Neural progenitor cell (in vitro differentiated cells): ENCODE measurements around the gene MSRB2.

Experiments used
- CTCF ChIP-seq: fragments of 200-600 bp; sonication (generic); IDR thresholded peaks from 2 replicates; pipeline ENCODE4 v1.5.1; 2017; ENCODE audit warnings: antibody characterized with exemption, mild to moderate bottlenecking
- EZH2 ChIP-seq: fragments of 200-600 bp; sonication (generic); IDR thresholded peaks from 2 replicates; pipeline ENCODE4 v1.6.1; 2017; ENCODE audit warnings: antibody characterized with exemption, mild to moderate bottlenecking, moderate library complexity
- EZH2phosphoT487 ChIP-seq: fragments of 200-600 bp; sonication (generic); IDR thresholded peaks from 2 replicates; pipeline ENCODE4 v1.6.1; 2017; ENCODE audit warnings: antibody characterized with exemption

DNA sequence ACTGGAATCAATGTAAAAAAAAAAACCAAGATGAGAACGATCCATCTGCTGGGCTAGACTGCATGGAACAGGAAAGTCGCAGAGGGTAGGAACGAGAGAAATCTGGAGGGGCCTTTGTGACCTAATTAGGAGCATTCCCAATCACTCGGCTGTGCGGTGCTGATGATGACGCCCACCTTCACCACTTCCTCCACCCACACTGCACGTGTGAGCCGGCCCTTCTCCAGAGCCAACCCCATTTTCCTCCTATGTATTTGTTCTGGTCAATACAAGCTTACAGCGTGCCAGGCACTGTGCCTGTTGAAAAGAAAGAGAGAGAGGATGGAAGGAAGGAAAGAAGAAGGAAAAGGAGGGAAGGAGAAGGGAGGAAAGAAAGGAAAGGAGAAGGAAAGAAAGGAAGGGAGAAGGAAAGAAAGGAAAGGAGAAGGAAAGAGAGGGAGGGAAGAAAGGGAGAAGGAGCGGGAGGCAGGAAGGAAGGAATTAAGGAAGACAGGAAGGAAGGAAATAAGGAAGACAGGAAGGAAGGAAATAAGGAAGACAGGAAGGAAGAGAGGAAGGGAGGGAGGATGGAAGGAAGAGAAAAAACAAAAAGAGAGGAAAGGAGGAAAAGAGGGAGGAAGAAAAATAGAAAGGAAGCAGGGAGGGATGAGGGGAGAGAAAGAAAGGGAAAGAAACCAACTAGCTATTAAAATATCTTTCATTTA is 61.2 kb downstream of the MSRB2 start:
- TF ChIP-seq CTCF: no peak
- no peak for TF ChIP-seq EZH2
- TF ChIP-seq EZH2phosphoT487: no peak
